GM18858 (cell line): ENCODE measurements around the gene P2RX7.
"Not testable (repeated sequence)": the region's sequence is repeated elsewhere in the genome, so short reads cannot be mapped to it uniquely, and the experiment has no call there.

Source experiments
- ATAC-seq: cut with Tn5 transposase; IDR thresholded peaks from one replicate; pipeline ENCODE4 v1.9.1; 2021; ENCODE audit not compliant: unreplicated experiment

Gene P2RX7

GRCh38 chr12:121202407-121203355 lies 70.0 kb downstream of the P2RX7 start:
- ATAC-seq = no peak

- ATAC-seq = no peak
Measured at GRCh38 chr12:121203482-121203881, 70.8 kb downstream of the P2RX7 start.

- no peak for ATAC-seq
Measured at GRCh38 chr12:121205491-121205890, 72.8 kb downstream of the P2RX7 start.

GRCh38 chr12:121208571-121208970 lies 75.9 kb downstream of the P2RX7 start:
- ATAC-seq = not testable (repeated sequence)

- ATAC-seq = no peak
Measured at GRCh38 chr12:121209221-121209620, 76.5 kb downstream of the P2RX7 start.

GRCh38 chr12:121209624-121210572 lies 77.2 kb downstream of the P2RX7 start, which contains the start of gene P2RX4:
TSS of gene P2RX4 (plus strand) at chr12:121210129. CDS start at chr12:121210165, 36 bp downstream.
- peak; percentile 69 for ATAC-seq

GRCh38 chr12:121212875-121213274 lies 80.2 kb downstream of the P2RX7 start:
- no peak for ATAC-seq

- no peak for ATAC-seq
Measured at GRCh38 chr12:121214166-121214777, 81.6 kb downstream of the P2RX7 start.

GRCh38 chr12:121214855-121215745 lies 82.4 kb downstream of the P2RX7 start:
- ATAC-seq = no peak

GRCh38 chr12:121216102-121216501 lies 83.4 kb downstream of the P2RX7 start:
- no peak for ATAC-seq

- ATAC-seq = no peak
Measured at GRCh38 chr12:121217063-121217462, 84.4 kb downstream of the P2RX7 start.

- no peak for ATAC-seq
Measured at GRCh38 chr12:121217761-121218160, 85.1 kb downstream of the P2RX7 start.

GRCh38 chr12:121218588-121219352 lies 86.1 kb downstream of the P2RX7 start:
- no peak for ATAC-seq

- no peak for ATAC-seq
Measured at GRCh38 chr12:121219353-121219986, 86.8 kb downstream of the P2RX7 start.

GRCh38 chr12:121222847-121223246 lies 90.2 kb downstream of the P2RX7 start:
- no peak for ATAC-seq

- ATAC-seq = no peak
Measured at GRCh38 chr12:121223292-121224285, 90.9 kb downstream of the P2RX7 start.

GRCh38 chr12:121224591-121224990 lies 91.9 kb downstream of the P2RX7 start:
- ATAC-seq = no peak

GRCh38 chr12:121226399-121226798 lies 93.7 kb downstream of the P2RX7 start:
- no peak for ATAC-seq
